CD14-positive monocyte (primary cell): Measurements from ENCODE around the gene GGN. TPM values are rescaled to one million over a fixed set of nuclear protein-coding genes. Genes with fewer than 3 reads are reported as not detected.
"Not testable (repeated sequence)": the region's sequence is repeated elsewhere in the genome, so short reads cannot be mapped to it uniquely, and the experiment has no call there.

Experiments used
- DNase-seq, 3 donors: peaks; one replicate each; pipeline ENCODE4 v3.0.0-alpha.2; 2011 to 2022
- H2AFZ ChIP-seq: 2 replicates; pipeline ENCODE4 v1.6.0; 2012; ENCODE audit warnings: mild to moderate bottlenecking, low read depth, low read length, inconsistent platforms; ENCODE audit not compliant: insufficient read depth, poor library complexity, severe bottlenecking
- H3K27ac ChIP-seq, 2 donors: 1 replicate in 1 of 2; 2 replicates in 1 of 2; pipeline ENCODE4 v1.5.1; 2012 to 2013; ENCODE audit warnings: low read length in 2 of 2, control low read depth in 1 of 2, inconsistent platforms in 1 of 2, low read depth in 1 of 2, mild to moderate bottlenecking in 1 of 2
- H3K27me3 ChIP-seq, 2 donors: one replicate each; pipeline versions ENCODE4 v1.6.0 to v1.6.1; 2011 to 2013; ENCODE audit warnings: low read length in 2 of 2; ENCODE audit not compliant: control insufficient read depth in 2 of 2, insufficient read depth in 2 of 2
- H3K36me3 ChIP-seq, 2 donors: replicated peaks in 1 of 2; 1 replicate in 1 of 2; 2 replicates in 1 of 2; pipeline versions ENCODE4 v1.5.1 to v1.6.1; 2012 to 2013; ENCODE audit warnings: low read length in 2 of 2, control low read depth in 1 of 2, inconsistent platforms in 1 of 2, mild to moderate bottlenecking in 1 of 2; ENCODE audit not compliant: insufficient read depth in 2 of 2, control insufficient read depth in 1 of 2
- H3K4me1 ChIP-seq, 2 donors: 1 replicate in 1 of 2; 2 replicates in 1 of 2; pipeline versions ENCODE4 v1.5.1 to v1.6.1; 2012 to 2013; ENCODE audit warnings: low read length in 2 of 2, control low read depth in 1 of 2, inconsistent platforms in 1 of 2, mild to moderate bottlenecking in 1 of 2, moderate library complexity in 1 of 2; ENCODE audit not compliant: insufficient read depth in 2 of 2, control insufficient read depth in 1 of 2
- H3K4me2 ChIP-seq: replicated peaks from 2 replicates; pipeline ENCODE3; 2012; ENCODE audit warnings: low read length, moderate library complexity, mild to moderate bottlenecking; ENCODE audit not compliant: poor library complexity, severe bottlenecking; ENCODE audit errors: extremely low read depth
- H3K4me3 ChIP-seq, 3 experiments: fragments of 200-600 bp in 1 of 3; sonication (generic) in 1 of 3; replicated peaks in 1 of 3; 1 replicate in 2 of 3; 2 replicates in 1 of 3; pipeline ENCODE4 v1.5.1; 2011 to 2013; ENCODE audit warnings: low read length in 3 of 3, mild to moderate bottlenecking in 3 of 3, control low read depth in 2 of 3, low read depth in 2 of 3, inconsistent platforms in 1 of 3, moderate library complexity in 1 of 3
- H3K79me2 ChIP-seq: 2 replicates; pipeline ENCODE4 v1.6.0; 2012; ENCODE audit warnings: mild to moderate bottlenecking, control low read depth, inconsistent platforms, low read length, moderate library complexity; ENCODE audit not compliant: insufficient read depth
- H3K9ac ChIP-seq: 2 replicates; pipeline ENCODE4 v1.6.0; 2017; ENCODE audit warnings: low read length, mild to moderate bottlenecking; ENCODE audit not compliant: insufficient read depth, poor library complexity, severe bottlenecking
- H3K9me3 ChIP-seq, 2 donors: replicated peaks in 1 of 2; 1 replicate in 1 of 2; 2 replicates in 1 of 2; pipeline versions ENCODE4 v1.5.1 to v1.6.1; 2012 to 2013; ENCODE audit warnings: low read length in 2 of 2, control low read depth in 1 of 2; ENCODE audit not compliant: control insufficient read depth in 1 of 2, insufficient read depth in 1 of 2
- H4K20me1 ChIP-seq: 2 replicates; pipeline ENCODE4 v1.6.0; 2012; ENCODE audit warnings: mild to moderate bottlenecking, low read length, control low read depth, moderate library complexity; ENCODE audit not compliant: insufficient read depth
- H3K27ac Mint-ChIP-seq, 7 donors: one replicate each; pipeline ENCODE4 v1.8.0; 2020; ENCODE audit warnings: mild to moderate bottlenecking in 7 of 7, mixed read lengths in 7 of 7, moderate library complexity in 6 of 7, inconsistent platforms in 2 of 7
- H3K27me3 Mint-ChIP-seq, 3 donors: one replicate each; pipeline ENCODE4 v1.8.0; 2021 to 2022; ENCODE audit warnings: low read depth in 3 of 3, mild to moderate bottlenecking in 3 of 3, mixed read lengths in 3 of 3, moderate library complexity in 3 of 3, inconsistent platforms in 1 of 3
- H3K36me3 Mint-ChIP-seq, 2 donors: one replicate each; pipeline ENCODE4 v1.8.0; 2020; ENCODE audit warnings: mixed read lengths in 2 of 2, inconsistent platforms in 1 of 2, mild to moderate bottlenecking in 1 of 2
- H3K4me1 Mint-ChIP-seq: one replicate; pipeline ENCODE4 v1.8.0; 2020; ENCODE audit warnings: mild to moderate bottlenecking, mixed read lengths
- H3K4me3 Mint-ChIP-seq, 2 donors: one replicate each; pipeline ENCODE4 v1.8.0; 2020; ENCODE audit warnings: mild to moderate bottlenecking in 2 of 2, mixed read lengths in 2 of 2, moderate library complexity in 1 of 2
- H3K9me3 Mint-ChIP-seq, 7 donors: one replicate each; pipeline ENCODE4 v1.8.0; 2020 to 2022; ENCODE audit warnings: mixed read lengths in 7 of 7, mild to moderate bottlenecking in 6 of 7, moderate library complexity in 6 of 7, inconsistent platforms in 2 of 7
- CTCF ChIP-seq: fragments of 200-600 bp; IDR thresholded peaks from one replicate; pipeline ENCODE4 v1.8.0; 2022; ENCODE audit warnings: antibody characterized with exemption, mild to moderate bottlenecking
- WGBS: methylation state at CpG from one replicate; pipeline ENCODE4 v1.1.5; 2013; ENCODE audit warnings: missing lambda C conversion rate; ENCODE audit not compliant: insufficient coverage; 5-methylcytosine and 5-hydroxymethylcytosine counted together
- intact Hi-C, 2 donors: fragments of 100-400 bp; cut with micrococcal nuclease; formaldehyde crosslinking; loops; one replicate each; pipeline versions ENCODE4 v1.15.0 to v1.15.1; 2023
- polyA plus RNA-seq, 3 donors: library from polyadenylated mRNA; depleted of rRNA in 1 of 3; unstranded in 2 of 3; stranded (reverse) in 1 of 3; fragments of 300-500 nt in 2 of 3; fragments of >200 nt in 1 of 3; fragmentation: Illumina TruSeq in 2 of 3; gene quantifications; 1 replicate in 2 of 3; 2 replicates in 1 of 3; pipeline ENCODE4 v1.2.3, GENCODE V29; 2012 to 2021

Gene GGN
- polyA plus RNA-seq, 3 donors, result 0.12 to 0.56 TPM; not detected in 1

- Histone ChIP-seq H3K4me1 (peaks cover 9 to 11% of the 10 kb centered on the region in 2 donors), H3K4me3 (no peak overlapping the region), H3K27me3 (peaks cover 0 to 2% of the 10 kb centered on the region in 2 donors), H3K9me3 (peaks cover 0 to 4% of the 10 kb centered on the region in 2 donors), H3K36me3 (no peaks in the 10 kb centered on the region), H3K79me2 (no peaks in the 10 kb centered on the region), H3K4me2 (no peak overlapping the region), H4K20me1 (no peaks in the 10 kb centered on the region), H3K27ac (no peak overlapping the region), H3K9ac (no peak overlapping the region), H2AFZ (no peak overlapping the region)
- peaks cover 12% of the 10 kb centered on the region for H3K4me1 Mint-ChIP-seq
- intact Hi-C loops, result no loop called here
- peaks cover 10 to 17% (median 17%) of the 10 kb centered on the region in 3 donors for H3K27me3 Mint-ChIP-seq
- TF ChIP-seq CTCF, result no peak
- H3K4me3 Mint-ChIP-seq, result no peak overlapping the region
- no peak for DNase-seq
- no peak overlapping the region for H3K27ac Mint-ChIP-seq
- peaks cover 0 to 3% of the 10 kb centered on the region in 2 donors for H3K36me3 Mint-ChIP-seq
- 89% methylated on average over 12 of the region's 12 CpGs for WGBS
- H3K9me3 Mint-ChIP-seq, result peaks cover 0 to 13% (median 7%) of the 10 kb centered on the region in 7 donors
Observed at GRCh38 chr19:38367041-38367440, 20.8 kb downstream of the GGN start.

- H4K20me1 ChIP-seq, H3K36me3 ChIP-seq, H3K27ac ChIP-seq, intact Hi-C loops, DNase-seq, H3K9me3 ChIP-seq, H3K9ac ChIP-seq, H3K36me3 Mint-ChIP-seq, H3K79me2 ChIP-seq: not testable (repeated sequence)
- Mint-ChIP-seq H3K9me3 (peaks cover 0 to 13% (median 7%) of the 10 kb centered on the region in 7 donors), H3K4me1 (peaks cover 24% of the 10 kb centered on the region), H3K27ac (peak overlapping the region in 1 of 7 donors; percentile 53), H3K27me3 (peaks cover 32 to 44% (median 44%) of the 10 kb centered on the region in 3 donors), H3K4me3 (peak overlapping the region in 1 of 2 donors; percentile 86)
- WGBS, result 79% methylated on average over 6 of the region's 16 CpGs
- Histone ChIP-seq H3K4me3 (peak overlapping the region in 1 of 3 experiments; percentile 88), H3K4me2 (peak overlapping the region; percentile 90), H3K4me1 (peaks cover 18 to 23% of the 10 kb centered on the region in 2 donors), H2AFZ (peak overlapping the region; percentile 93), H3K27me3 (peaks cover 0 to 30% of the 10 kb centered on the region in 2 donors)
Observed at GRCh38 chr19:38362946-38363688, 24.7 kb downstream of the GGN start.
